ENCODE results near the gene NRF1. TPM values are rescaled to one million over a fixed set of nuclear protein-coding genes. Genes with fewer than 3 reads are reported as not detected.

Gene NRF1
- total and polyA plus RNA-seq, 2 of the 13 experiments (the other 11 are each of a cell fraction or from before 2014, with no cell fraction given): 9.3 to 10.1 TPM

DNA sequence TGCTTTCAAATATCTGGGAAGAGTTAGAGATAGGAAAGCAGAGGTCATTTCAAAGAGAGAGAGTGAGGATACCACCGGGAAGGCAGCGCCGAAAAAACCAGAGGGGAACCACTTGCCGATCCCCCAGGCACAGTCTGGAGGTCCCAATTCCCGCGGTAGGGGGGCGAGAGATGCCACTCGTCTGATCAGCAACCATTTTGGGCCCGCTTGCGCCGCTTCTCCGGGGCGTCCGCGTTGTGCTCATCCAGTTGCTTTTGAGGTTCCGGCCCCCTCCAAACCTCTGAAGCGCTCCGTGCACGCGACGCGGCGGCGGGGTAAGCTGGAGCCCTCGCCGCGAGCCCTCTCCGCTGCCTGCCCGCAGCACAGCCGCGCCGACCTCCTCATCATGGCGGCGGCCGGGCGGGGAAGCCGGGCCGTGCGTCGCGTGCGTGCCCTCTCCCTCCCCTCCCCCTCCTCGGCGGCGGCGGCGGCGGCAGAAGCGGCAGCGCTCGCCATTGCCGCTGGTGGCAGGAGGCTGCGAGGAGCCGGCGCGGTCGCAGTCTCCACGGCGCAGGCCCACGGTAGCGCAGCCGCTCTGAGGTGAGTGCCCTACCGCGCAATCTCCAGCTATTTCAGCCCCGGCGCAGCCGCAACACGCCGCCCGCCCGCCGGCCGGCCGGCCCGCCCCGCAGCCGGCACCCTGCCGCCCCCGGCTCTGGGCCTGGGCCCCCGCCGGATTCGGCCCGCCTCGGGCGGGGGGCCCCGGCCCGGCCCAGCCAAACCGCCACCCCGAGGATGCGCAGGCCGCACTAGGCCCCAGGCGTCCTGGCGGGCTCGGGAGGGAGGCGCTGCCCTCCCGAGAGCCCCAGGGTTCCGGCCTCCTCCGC, at the start of gene NRF1 (continued):
- TF ChIP-seq, protein P1, sequence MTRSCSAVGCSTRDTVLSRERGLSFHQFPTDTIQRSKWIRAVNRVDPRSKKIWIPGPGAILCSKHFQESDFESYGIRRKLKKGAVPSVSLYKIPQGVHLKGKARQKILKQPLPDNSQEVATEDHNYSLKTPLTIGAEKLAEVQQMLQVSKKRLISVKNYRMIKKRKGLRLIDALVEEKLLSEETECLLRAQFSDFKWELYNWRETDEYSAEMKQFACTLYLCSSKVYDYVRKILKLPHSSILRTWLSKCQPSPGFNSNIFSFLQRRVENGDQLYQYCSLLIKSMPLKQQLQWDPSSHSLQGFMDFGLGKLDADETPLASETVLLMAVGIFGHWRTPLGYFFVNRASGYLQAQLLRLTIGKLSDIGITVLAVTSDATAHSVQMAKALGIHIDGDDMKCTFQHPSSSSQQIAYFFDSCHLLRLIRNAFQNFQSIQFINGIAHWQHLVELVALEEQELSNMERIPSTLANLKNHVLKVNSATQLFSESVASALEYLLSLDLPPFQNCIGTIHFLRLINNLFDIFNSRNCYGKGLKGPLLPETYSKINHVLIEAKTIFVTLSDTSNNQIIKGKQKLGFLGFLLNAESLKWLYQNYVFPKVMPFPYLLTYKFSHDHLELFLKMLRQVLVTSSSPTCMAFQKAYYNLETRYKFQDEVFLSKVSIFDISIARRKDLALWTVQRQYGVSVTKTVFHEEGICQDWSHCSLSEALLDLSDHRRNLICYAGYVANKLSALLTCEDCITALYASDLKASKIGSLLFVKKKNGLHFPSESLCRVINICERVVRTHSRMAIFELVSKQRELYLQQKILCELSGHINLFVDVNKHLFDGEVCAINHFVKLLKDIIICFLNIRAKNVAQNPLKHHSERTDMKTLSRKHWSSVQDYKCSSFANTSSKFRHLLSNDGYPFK (CRISPR knock-in tag; IDR thresholded peaks at IDR 0.05; ENCODE audit: borderline replicate concordance): peak; percentile 36; the same call in 1 of the 2 replicates
- TF ChIP-seq PRMT3 (CRISPR knock-in tag; IDR thresholded peaks at IDR 0.05; ENCODE audit: borderline replicate concordance, low read depth) (no peak; the same call in 1 of the 2 replicates), ZNF616 (CRISPR knock-in tag; IDR thresholded peaks at IDR 0.05; ENCODE audit: low read depth) (0 out of 2 replicates have a peak, but pooled peaks have one; percentile 78), ZNF282 (IDR thresholded peaks at IDR 0.05; ENCODE audit: partially characterized antibody) (no peak), NCOA5 (CRISPR knock-in tag; IDR thresholded peaks at IDR 0.05) (no peak), NR1H2 (CRISPR knock-in tag; IDR thresholded peaks at IDR 0.05; ENCODE audit: borderline replicate concordance, low read depth) (0 out of 2 replicates have a peak, but pooled peaks have one; percentile 23), PCBP1 (IDR thresholded peaks at IDR 0.05; ENCODE audit: borderline replicate concordance, low read depth, low read length) (no peak), ZNF670 (CRISPR knock-in tag; IDR thresholded peaks at IDR 0.05; ENCODE audit: borderline replicate concordance) (peak; percentile 38; the same call in 1 of the 2 replicates), ELF1 (CRISPR knock-in tag; IDR thresholded peaks at IDR 0.05) (no peak)
- TF ChIP-seq, protein P2, sequence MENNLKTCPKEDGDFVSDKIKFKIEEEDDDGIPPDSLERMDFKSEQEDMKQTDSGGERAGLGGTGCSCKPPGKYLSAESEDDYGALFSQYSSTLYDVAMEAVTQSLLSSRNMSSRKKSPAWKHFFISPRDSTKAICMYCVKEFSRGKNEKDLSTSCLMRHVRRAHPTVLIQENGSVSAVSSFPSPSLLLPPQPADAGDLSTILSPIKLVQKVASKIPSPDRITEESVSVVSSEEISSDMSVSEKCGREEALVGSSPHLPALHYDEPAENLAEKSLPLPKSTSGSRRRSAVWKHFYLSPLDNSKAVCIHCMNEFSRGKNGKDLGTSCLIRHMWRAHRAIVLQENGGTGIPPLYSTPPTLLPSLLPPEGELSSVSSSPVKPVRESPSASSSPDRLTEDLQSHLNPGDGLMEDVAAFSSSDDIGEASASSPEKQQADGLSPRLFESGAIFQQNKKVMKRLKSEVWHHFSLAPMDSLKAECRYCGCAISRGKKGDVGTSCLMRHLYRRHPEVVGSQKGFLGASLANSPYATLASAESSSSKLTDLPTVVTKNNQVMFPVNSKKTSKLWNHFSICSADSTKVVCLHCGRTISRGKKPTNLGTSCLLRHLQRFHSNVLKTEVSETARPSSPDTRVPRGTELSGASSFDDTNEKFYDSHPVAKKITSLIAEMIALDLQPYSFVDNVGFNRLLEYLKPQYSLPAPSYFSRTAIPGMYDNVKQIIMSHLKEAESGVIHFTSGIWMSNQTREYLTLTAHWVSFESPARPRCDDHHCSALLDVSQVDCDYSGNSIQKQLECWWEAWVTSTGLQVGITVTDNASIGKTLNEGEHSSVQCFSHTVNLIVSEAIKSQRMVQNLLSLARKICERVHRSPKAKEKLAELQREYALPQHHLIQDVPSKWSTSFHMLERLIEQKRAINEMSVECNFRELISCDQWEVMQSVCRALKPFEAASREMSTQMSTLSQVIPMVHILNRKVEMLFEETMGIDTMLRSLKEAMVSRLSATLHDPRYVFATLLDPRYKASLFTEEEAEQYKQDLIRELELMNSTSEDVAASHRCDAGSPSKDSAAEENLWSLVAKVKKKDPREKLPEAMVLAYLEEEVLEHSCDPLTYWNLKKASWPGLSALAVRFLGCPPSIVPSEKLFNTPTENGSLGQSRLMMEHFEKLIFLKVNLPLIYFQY (CRISPR knock-in tag; IDR thresholded peaks at IDR 0.05; ENCODE audit: borderline replicate concordance): peak; percentile 46; the same call in 1 of the 2 replicates
- TF ChIP-seq, protein P3, sequence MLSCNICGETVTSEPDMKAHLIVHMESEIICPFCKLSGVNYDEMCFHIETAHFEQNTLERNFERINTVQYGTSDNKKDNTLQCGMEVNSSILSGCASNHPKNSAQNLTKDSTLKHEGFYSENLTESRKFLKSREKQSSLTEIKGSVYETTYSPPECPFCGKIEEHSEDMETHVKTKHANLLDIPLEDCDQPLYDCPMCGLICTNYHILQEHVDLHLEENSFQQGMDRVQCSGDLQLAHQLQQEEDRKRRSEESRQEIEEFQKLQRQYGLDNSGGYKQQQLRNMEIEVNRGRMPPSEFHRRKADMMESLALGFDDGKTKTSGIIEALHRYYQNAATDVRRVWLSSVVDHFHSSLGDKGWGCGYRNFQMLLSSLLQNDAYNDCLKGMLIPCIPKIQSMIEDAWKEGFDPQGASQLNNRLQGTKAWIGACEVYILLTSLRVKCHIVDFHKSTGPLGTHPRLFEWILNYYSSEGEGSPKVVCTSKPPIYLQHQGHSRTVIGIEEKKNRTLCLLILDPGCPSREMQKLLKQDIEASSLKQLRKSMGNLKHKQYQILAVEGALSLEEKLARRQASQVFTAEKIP (CRISPR knock-in tag; IDR thresholded peaks at IDR 0.05; ENCODE audit: borderline replicate concordance): no peak
- TF ChIP-seq, protein P4, sequence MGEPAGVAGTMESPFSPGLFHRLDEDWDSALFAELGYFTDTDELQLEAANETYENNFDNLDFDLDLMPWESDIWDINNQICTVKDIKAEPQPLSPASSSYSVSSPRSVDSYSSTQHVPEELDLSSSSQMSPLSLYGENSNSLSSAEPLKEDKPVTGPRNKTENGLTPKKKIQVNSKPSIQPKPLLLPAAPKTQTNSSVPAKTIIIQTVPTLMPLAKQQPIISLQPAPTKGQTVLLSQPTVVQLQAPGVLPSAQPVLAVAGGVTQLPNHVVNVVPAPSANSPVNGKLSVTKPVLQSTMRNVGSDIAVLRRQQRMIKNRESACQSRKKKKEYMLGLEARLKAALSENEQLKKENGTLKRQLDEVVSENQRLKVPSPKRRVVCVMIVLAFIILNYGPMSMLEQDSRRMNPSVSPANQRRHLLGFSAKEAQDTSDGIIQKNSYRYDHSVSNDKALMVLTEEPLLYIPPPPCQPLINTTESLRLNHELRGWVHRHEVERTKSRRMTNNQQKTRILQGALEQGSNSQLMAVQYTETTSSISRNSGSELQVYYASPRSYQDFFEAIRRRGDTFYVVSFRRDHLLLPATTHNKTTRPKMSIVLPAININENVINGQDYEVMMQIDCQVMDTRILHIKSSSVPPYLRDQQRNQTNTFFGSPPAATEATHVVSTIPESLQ (CRISPR knock-in tag; conservative IDR thresholded peaks at IDR 0.05): no peak
- TF ChIP-seq, protein P5, sequence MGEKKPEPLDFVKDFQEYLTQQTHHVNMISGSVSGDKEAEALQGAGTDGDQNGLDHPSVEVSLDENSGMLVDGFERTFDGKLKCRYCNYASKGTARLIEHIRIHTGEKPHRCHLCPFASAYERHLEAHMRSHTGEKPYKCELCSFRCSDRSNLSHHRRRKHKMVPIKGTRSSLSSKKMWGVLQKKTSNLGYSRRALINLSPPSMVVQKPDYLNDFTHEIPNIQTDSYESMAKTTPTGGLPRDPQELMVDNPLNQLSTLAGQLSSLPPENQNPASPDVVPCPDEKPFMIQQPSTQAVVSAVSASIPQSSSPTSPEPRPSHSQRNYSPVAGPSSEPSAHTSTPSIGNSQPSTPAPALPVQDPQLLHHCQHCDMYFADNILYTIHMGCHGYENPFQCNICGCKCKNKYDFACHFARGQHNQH (CRISPR knock-in tag; IDR thresholded peaks at IDR 0.05): peak; percentile 48; the same call in 1 of the 2 replicates
- TF ChIP-seq, protein P6, sequence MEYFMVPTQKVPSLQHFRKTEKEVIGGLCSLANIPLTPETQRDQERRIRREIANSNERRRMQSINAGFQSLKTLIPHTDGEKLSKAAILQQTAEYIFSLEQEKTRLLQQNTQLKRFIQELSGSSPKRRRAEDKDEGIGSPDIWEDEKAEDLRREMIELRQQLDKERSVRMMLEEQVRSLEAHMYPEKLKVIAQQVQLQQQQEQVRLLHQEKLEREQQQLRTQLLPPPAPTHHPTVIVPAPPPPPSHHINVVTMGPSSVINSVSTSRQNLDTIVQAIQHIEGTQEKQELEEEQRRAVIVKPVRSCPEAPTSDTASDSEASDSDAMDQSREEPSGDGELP (IDR thresholded peaks at IDR 0.05; ENCODE audit: borderline replicate concordance, low read depth): no peak
